ENCODE data around the gene MYL3.

The MYL3 gene

GRCh38 chr3:46840491-46840890 is 22.8 kb downstream of the MYL3 start:
- TF ChIP-seq ZNF274 (IDR thresholded peaks at IDR 0.05; ENCODE audit: low read depth, low read length) (no peak), SUZ12 (IDR thresholded peaks at IDR 0.05; ENCODE audit: extremely low read depth, insufficient read depth, insufficient read length) (no peak), YY1 (IDR thresholded peaks at IDR 0.05; ENCODE audit: insufficient read depth, insufficient read length) (no peak)
- DNase-seq (ENCODE audit: low read depth, low spot score) = no peak
- Histone ChIP-seq H3K4me1 (ENCODE audit: insufficient read depth, insufficient read length) (peaks cover 3% of the 10 kb centered on the region), H3K9ac (ENCODE audit: insufficient read length, low read depth) (no peak overlapping the region), H3K27me3 (ENCODE audit: insufficient read depth, insufficient read length) (no peaks in the 10 kb centered on the region), H3K9me3 (ENCODE audit: insufficient read depth, low read length) (peaks cover 37% of the 10 kb centered on the region), H3K36me3 (ENCODE audit: insufficient read depth, insufficient read length, low read length) (no peaks in the 10 kb centered on the region), H3K4me3 (ENCODE audit: insufficient read length, low read depth) (no peak overlapping the region)

GRCh38 chr3:46838301-46838700 is 24.9 kb downstream of the MYL3 start:
- Histone ChIP-seq H3K27me3 (ENCODE audit: insufficient read depth, insufficient read length) (no peaks in the 10 kb centered on the region), H3K4me3 (ENCODE audit: insufficient read length, low read depth) (no peak overlapping the region), H3K4me1 (ENCODE audit: insufficient read depth, insufficient read length) (no peaks in the 10 kb centered on the region), H3K9ac (ENCODE audit: insufficient read length, low read depth) (no peak overlapping the region), H3K9me3 (ENCODE audit: insufficient read depth, low read length) (peaks cover 37% of the 10 kb centered on the region), H3K36me3 (ENCODE audit: insufficient read depth, insufficient read length, low read length) (no peaks in the 10 kb centered on the region)
- no peak for TF ChIP-seq SUZ12 (IDR thresholded peaks at IDR 0.05; ENCODE audit: extremely low read depth, insufficient read depth, insufficient read length)
- TF ChIP-seq YY1 (IDR thresholded peaks at IDR 0.05; ENCODE audit: insufficient read depth, insufficient read length) = no peak
- no peak for TF ChIP-seq ZNF274 (IDR thresholded peaks at IDR 0.05; ENCODE audit: low read depth, low read length)
- no peak for DNase-seq (ENCODE audit: low read depth, low spot score)

- DNase-seq (ENCODE audit: low read depth, low spot score) = no peak
- no peak for TF ChIP-seq YY1 (IDR thresholded peaks at IDR 0.05; ENCODE audit: insufficient read depth, insufficient read length)
- no peaks in the 10 kb centered on the region for H3K36me3 ChIP-seq (ENCODE audit: insufficient read depth, insufficient read length, low read length)
- H3K4me1 ChIP-seq (ENCODE audit: insufficient read depth, insufficient read length) = no peaks in the 10 kb centered on the region
- H3K27me3 ChIP-seq (ENCODE audit: insufficient read depth, insufficient read length) = no peaks in the 10 kb centered on the region
- H3K9ac ChIP-seq (ENCODE audit: insufficient read length, low read depth) = no peak overlapping the region
- H3K9me3 ChIP-seq (ENCODE audit: insufficient read depth, low read length) = peaks cover 24% of the 10 kb centered on the region
- H3K4me3 ChIP-seq (ENCODE audit: insufficient read length, low read depth) = no peak overlapping the region
Observed at GRCh38 chr3:46835491-46835890, 27.8 kb downstream of the MYL3 start.

GRCh38 chr3:46835054-46835453 is 28.2 kb downstream of the MYL3 start:
- no peak for DNase-seq (ENCODE audit: low read depth, low spot score)

GRCh38 chr3:46833346-46834300 is 29.6 kb downstream of the MYL3 start:
- peaks cover 3% of the 10 kb centered on the region for H3K4me1 ChIP-seq (ENCODE audit: insufficient read depth, insufficient read length)
- TF ChIP-seq ZNF274 (IDR thresholded peaks at IDR 0.05; ENCODE audit: low read depth, low read length) (no peak), YY1 (IDR thresholded peaks at IDR 0.05; ENCODE audit: insufficient read depth, insufficient read length) (no peak), SUZ12 (IDR thresholded peaks at IDR 0.05; ENCODE audit: extremely low read depth, insufficient read depth, insufficient read length) (no peak)
- DNase-seq (ENCODE audit: low read depth, low spot score) = no peak

More at GRCh38 chr3:46835054-46835453, 28.2 kb downstream of the MYL3 start:
- H3K36me3 ChIP-seq (ENCODE audit: insufficient read depth, insufficient read length, low read length) = no peaks in the 10 kb centered on the region
- H3K4me3 ChIP-seq (ENCODE audit: insufficient read length, low read depth) = no peak overlapping the region
- peaks cover 2% of the 10 kb centered on the region for H3K4me1 ChIP-seq (ENCODE audit: insufficient read depth, insufficient read length)
- peaks cover 21% of the 10 kb centered on the region for H3K9me3 ChIP-seq (ENCODE audit: insufficient read depth, low read length)
- TF ChIP-seq ZNF274 (IDR thresholded peaks at IDR 0.05; ENCODE audit: low read depth, low read length) (no peak), YY1 (IDR thresholded peaks at IDR 0.05; ENCODE audit: insufficient read depth, insufficient read length) (no peak)
- H3K27me3 ChIP-seq (ENCODE audit: insufficient read depth, insufficient read length) = no peaks in the 10 kb centered on the region
- H3K9ac ChIP-seq (ENCODE audit: insufficient read length, low read depth) = no peak overlapping the region

GRCh38 chr3:46831841-46832240 is 31.4 kb downstream of the MYL3 start:
- no peak overlapping the region for H3K9ac ChIP-seq (ENCODE audit: insufficient read length, low read depth)
- H3K4me1 ChIP-seq (ENCODE audit: insufficient read depth, insufficient read length) = peaks cover 3% of the 10 kb centered on the region
- H3K36me3 ChIP-seq (ENCODE audit: insufficient read depth, insufficient read length, low read length) = no peaks in the 10 kb centered on the region
- DNase-seq (ENCODE audit: low read depth, low spot score) = no peak
- no peaks in the 10 kb centered on the region for H3K27me3 ChIP-seq (ENCODE audit: insufficient read depth, insufficient read length)
- H3K4me3 ChIP-seq (ENCODE audit: insufficient read length, low read depth) = no peak overlapping the region
- H3K9me3 ChIP-seq (ENCODE audit: insufficient read depth, low read length) = no peaks in the 10 kb centered on the region
- TF ChIP-seq ZNF274 (IDR thresholded peaks at IDR 0.05; ENCODE audit: low read depth, low read length) (no peak), SUZ12 (IDR thresholded peaks at IDR 0.05; ENCODE audit: extremely low read depth, insufficient read depth, insufficient read length) (no peak), YY1 (IDR thresholded peaks at IDR 0.05; ENCODE audit: insufficient read depth, insufficient read length) (no peak)

More at GRCh38 chr3:46833346-46834300, 29.6 kb downstream of the MYL3 start:
- no peaks in the 10 kb centered on the region for H3K36me3 ChIP-seq (ENCODE audit: insufficient read depth, insufficient read length, low read length)
- no peak overlapping the region for H3K4me3 ChIP-seq (ENCODE audit: insufficient read length, low read depth)
- H3K9ac ChIP-seq (ENCODE audit: insufficient read length, low read depth) = no peak overlapping the region
- H3K9me3 ChIP-seq (ENCODE audit: insufficient read depth, low read length) = peaks cover 13% of the 10 kb centered on the region
- no peaks in the 10 kb centered on the region for H3K27me3 ChIP-seq (ENCODE audit: insufficient read depth, insufficient read length)

- DNase-seq (ENCODE audit: low read depth, low spot score) = no peak
- no peaks in the 10 kb centered on the region for H3K36me3 ChIP-seq (ENCODE audit: insufficient read depth, insufficient read length, low read length)
Observed at GRCh38 chr3:46831316-46831715, 31.9 kb downstream of the MYL3 start.

More at GRCh38 chr3:46831316-46831715, 31.9 kb downstream of the MYL3 start:
- Histone ChIP-seq H3K9ac (ENCODE audit: insufficient read length, low read depth) (no peak overlapping the region), H3K4me1 (ENCODE audit: insufficient read depth, insufficient read length) (peaks cover 3% of the 10 kb centered on the region), H3K4me3 (ENCODE audit: insufficient read length, low read depth) (no peak overlapping the region), H3K27me3 (ENCODE audit: insufficient read depth, insufficient read length) (no peaks in the 10 kb centered on the region), H3K9me3 (ENCODE audit: insufficient read depth, low read length) (no peaks in the 10 kb centered on the region)
- TF ChIP-seq ZNF274 (IDR thresholded peaks at IDR 0.05; ENCODE audit: low read depth, low read length) (no peak), YY1 (IDR thresholded peaks at IDR 0.05; ENCODE audit: insufficient read depth, insufficient read length) (no peak), SUZ12 (IDR thresholded peaks at IDR 0.05; ENCODE audit: extremely low read depth, insufficient read depth, insufficient read length) (no peak)
